ENCODE results near the gene MINDY1. TPM values are rescaled to one million over a fixed set of nuclear protein-coding genes. Genes with fewer than 3 reads are reported as not detected.

Gene MINDY1
- total and polyA plus RNA-seq, 10 of the 15 experiments (the other 5 are each of a cell fraction or from before 2014, with no cell fraction given), result 0.48 to 8.8 (median 5.0) TPM

- TF ChIP-seq MEF2A (IDR thresholded peaks at IDR 0.05; ENCODE audit: insufficient read depth, low read depth, low read length) (no peak), RELB (IDR thresholded peaks at IDR 0.05; ENCODE audit: low read depth) (peak; percentile 52; the same call in 1 of the 2 replicates), ZBTB33 (IDR thresholded peaks at IDR 0.05) (no peak), SUPT20H (IDR thresholded peaks at IDR 0.05; ENCODE audit: borderline replicate concordance, control insufficient read depth, low read depth, low read length) (no peak), ZBED1 (IDR thresholded peaks at IDR 0.05; ENCODE audit: borderline replicate concordance) (no peak), TBL1XR1 (IDR thresholded peaks at IDR 0.05; ENCODE audit: low read depth, low read length) (no peak), RUNX3 (IDR thresholded peaks at IDR 0.05; ENCODE audit: low read length) (no peak), ZNF207 (IDR thresholded peaks at IDR 0.05; ENCODE audit: borderline replicate concordance) (0 out of 2 replicates have a peak, but pooled peaks have one; percentile 67), RAD51 (IDR thresholded peaks at IDR 0.05) (no peak), JUND (IDR thresholded peaks at IDR 0.05; ENCODE audit: low read depth, low read length) (no peak), NR2C2 (IDR thresholded peaks at IDR 0.05; ENCODE audit: borderline replicate concordance, control insufficient read depth, insufficient read length, low read depth) (no peak), ETV6 (conservative IDR thresholded peaks at IDR 0.05 in 1 of 2, IDR thresholded peaks at IDR 0.05 in 1 of 2; ENCODE audit: borderline replicate concordance in 1 of 2, low read depth in 1 of 2) (no peak), BRCA1 (IDR thresholded peaks at IDR 0.05; ENCODE audit: low read depth, low read length) (no peak), BACH1 (IDR thresholded peaks at IDR 0.05; ENCODE audit: borderline replicate concordance) (no peak; the same call in 1 of the 2 replicates), CREM (IDR thresholded peaks at IDR 0.05; ENCODE audit: low read depth) (peak; percentile 86; the same call in 1 of the 2 replicates), PKNOX1 (IDR thresholded peaks at IDR 0.05) (no peak), SMARCA5 (IDR thresholded peaks at IDR 0.05) (no peak), E2F4 (IDR thresholded peaks at IDR 0.05; ENCODE audit: low read depth, low read length) (no peak), MLLT1 (IDR thresholded peaks at IDR 0.05) (peak; percentile 83), RB1 (IDR thresholded peaks at IDR 0.05; ENCODE audit: borderline replicate concordance) (peak; percentile 73), SUZ12 (IDR thresholded peaks at IDR 0.05; ENCODE audit: unreplicated experiment) (no peak), RBBP5 (conservative IDR thresholded peaks at IDR 0.05) (no peak)
Measured at GRCh38 chr1:151008244-151009205, 1.8 kb upstream of the MINDY1 start, which contains the start of gene PRUNE1 (continued).
